GM18870 (cell line): Measurements from ENCODE around the gene PI4KB.
A peak's percentile ranks its signal among the peaks of the same experiment; 100 is the strongest.
"Not testable (repeated sequence)": the region's sequence is repeated elsewhere in the genome, so short reads cannot be mapped to it uniquely, and the experiment has no call there.

Experiments used
- ATAC-seq: cut with Tn5 transposase; IDR thresholded peaks from one replicate; pipeline ENCODE4 v1.9.1; 2021; ENCODE audit warnings: moderate library complexity; ENCODE audit not compliant: unreplicated experiment

Gene PI4KB

GRCh38 chr1:151281969-151282882, 45.0 kb downstream of the PI4KB start, which contains the start of gene ZNF687:
ZNF687 (plus strand) TSS chr1:151282299; CDS start chr1:151286292, 3,993 bp downstream.
- ATAC-seq = peak; percentile 81

- peak; percentile 34 for ATAC-seq
Observed at GRCh38 chr1:151281225-151281968, 45.8 kb downstream of the PI4KB start.

GRCh38 chr1:151277249-151277648, 50.0 kb downstream of the PI4KB start:
- no peak for ATAC-seq

- not testable (repeated sequence) for ATAC-seq
Observed at GRCh38 chr1:151275341-151275740, 51.9 kb downstream of the PI4KB start.

- no peak for ATAC-seq
Observed at GRCh38 chr1:151273924-151274466, 53.2 kb downstream of the PI4KB start.

- ATAC-seq = no peak
Observed at GRCh38 chr1:151267760-151268159, 59.5 kb downstream of the PI4KB start.

- ATAC-seq = no peak
Observed at GRCh38 chr1:151266821-151267220, 60.4 kb downstream of the PI4KB start.

GRCh38 chr1:151266315-151266714, 60.9 kb downstream of the PI4KB start:
- no peak for ATAC-seq

DNA sequence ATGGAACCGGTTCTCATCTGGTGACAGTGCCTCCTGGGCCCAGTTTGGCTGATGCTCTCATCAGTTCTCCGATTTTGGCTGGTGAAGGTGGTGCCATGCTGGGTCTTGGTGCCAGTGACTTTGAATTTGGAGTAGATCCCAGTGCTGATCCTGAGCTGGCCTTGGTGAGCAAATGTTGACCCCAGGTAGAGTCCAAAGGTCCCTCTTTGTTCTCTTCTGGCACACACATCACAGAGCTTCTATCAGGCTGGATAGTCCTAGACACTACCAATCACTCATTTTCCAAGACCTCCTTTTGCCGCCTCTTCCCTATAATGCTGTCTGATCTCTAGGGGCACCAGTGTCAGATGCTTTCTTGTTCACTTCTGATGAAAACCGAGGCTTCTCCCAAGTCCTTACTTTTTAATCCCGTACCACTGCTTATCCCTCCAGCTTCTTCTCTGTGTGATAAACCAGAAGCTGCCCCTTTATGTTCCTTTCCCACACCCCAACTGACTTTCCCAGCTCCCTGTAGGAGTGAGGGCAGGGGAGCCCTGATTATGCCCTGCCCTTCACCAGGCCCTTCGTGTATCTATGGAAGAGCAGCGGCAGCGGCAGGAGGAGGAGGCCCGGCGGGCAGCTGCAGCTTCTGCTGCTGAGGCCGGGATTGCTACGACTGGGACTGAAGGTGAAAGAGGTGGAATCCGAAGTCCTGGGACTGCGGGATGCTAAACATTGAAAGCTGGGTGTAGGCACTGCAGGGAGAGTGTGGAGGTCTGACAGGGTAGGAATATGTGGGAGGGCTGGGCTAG, 61.6 kb downstream of the PI4KB start:
- ATAC-seq = no peak

- no peak for ATAC-seq
Observed at GRCh38 chr1:151259351-151259750, 67.9 kb downstream of the PI4KB start.

DNA sequence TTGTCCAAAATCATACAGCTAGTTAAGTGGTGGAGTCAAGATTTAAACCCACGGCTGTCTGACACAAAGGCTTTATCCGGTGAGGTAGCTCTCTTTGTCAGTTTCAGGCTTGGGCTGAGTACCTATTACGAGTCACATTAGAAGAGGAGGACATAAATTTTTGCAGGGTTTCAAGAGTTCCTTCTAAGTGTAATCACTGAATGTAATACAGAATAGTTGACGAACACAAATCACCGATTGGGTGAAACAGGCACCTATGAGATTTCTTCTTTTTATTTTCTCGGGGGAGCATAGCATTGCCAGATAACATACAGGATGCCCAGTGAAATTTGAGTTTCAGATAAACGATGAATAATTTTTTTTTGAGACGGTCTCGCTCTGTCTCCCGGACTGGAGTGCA, 71.8 kb downstream of the PI4KB start:
- no peak for ATAC-seq

DNA sequence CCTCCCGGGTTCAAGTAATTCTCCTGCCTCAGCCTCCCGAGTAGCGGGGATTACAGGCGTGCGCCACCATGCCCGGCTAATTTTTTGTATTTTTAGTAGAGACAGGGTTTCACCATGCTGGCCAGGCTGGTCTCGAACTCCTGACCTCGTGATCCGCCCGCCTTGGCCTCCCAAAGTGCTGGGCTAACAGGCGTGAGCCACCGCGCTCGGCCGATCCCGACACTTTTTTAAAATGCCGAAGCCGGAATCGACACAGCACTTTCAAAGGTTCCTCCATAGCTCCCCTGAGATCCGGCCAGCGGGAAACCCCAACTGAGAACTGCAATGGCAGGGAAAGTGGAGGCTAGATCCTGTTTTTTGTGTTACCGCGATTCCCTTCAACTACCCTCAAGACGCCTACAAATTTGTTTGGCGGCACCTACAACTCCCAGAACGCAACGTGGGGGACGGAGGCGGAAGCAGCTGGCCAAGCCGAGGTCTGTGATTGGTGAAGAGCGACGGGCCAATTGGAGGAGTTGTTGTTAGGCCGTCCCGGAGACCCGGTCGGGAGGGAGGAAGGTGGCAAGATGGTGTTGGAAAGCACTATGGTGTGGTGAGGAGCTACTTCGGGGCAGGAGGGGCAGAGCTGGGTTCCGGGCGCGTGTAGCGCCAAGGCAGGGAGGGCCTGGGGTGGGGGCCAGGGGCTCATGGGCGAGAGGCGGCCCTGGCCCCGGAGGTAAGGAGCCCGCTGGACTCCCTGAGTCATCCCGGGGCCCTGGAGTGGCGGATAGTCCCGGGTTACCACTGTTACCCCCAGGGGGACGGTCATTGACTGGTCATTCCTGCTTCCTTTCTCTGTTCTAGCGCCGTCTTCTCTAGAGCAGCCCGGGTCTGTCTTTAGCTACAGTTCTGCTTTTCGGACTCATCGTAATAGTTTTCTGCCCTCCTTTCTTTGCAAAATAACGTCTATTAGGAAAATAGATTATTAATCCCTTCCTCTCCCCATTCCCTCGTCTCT, 72.7 kb downstream of the PI4KB start, which contains the start of gene PSMD4:
Gene PSMD4 (plus strand): TSS at position 518 of the 997 bp plus-strand sequence. CDS start 49 bp downstream, at position 567.
- ATAC-seq = peak; percentile 85

DNA sequence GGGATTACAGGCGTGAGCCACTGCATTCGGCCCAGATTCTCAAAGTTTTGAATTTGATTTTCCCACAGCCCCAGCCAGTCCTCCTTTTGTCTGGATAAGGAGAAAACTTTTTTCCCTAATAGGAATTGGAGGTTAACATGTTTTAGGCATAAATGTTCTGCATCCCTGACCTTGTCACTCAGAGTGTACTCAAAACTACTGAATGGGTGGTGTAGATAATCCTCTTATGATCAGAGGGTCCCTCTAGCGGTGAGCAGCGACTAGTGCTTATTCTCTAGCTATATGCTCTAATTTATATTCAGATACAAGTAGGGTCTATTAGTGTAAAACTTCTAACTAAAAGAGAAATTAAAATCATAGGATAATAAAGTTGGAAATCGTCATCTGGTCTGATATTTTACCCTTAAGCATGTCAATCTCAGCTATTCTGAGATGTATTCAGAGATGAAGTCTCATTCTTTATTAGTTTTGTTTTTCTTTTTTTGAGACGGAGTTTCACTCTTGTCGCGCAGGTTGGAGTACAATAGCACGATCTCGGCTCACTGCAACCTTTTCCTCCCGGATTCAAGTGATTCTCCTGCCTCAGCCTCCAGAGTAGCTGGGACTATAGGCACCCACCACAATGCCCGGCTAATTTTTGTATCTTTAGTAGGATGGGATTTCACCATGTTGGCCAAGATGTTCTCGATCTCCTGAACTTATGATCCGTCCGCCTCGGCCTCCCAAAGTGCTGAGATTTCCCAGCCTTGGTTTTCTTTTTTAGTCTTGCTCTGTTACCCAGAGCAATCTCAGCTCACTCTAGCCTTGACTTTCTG, 75.4 kb downstream of the PI4KB start:
- ATAC-seq = no peak

GRCh38 chr1:151246786-151247185, 80.4 kb downstream of the PI4KB start:
- no peak for ATAC-seq

- ATAC-seq = no peak
Observed at GRCh38 chr1:151243683-151244216, 83.5 kb downstream of the PI4KB start.

GRCh38 chr1:151242442-151242841, 84.8 kb downstream of the PI4KB start:
- no peak for ATAC-seq
